DOHH2 (cell line): Measurements from ENCODE around the gene ZNF793.

Source experiments
- H3F3A ChIP-seq: fragments of 200-600 bp; sonication (generic), shearing (Covaris generic); 2 replicates; pipeline ENCODE4 v1.6.0; 2016; ENCODE audit warnings: antibody characterized with exemption, mild to moderate bottlenecking; ENCODE audit not compliant: control insufficient read depth, insufficient read depth
- H3K27ac ChIP-seq: fragments of 200-600 bp; sonication (generic); 2 replicates; pipeline ENCODE4 v1.5.1; 2014; ENCODE audit warnings: low read depth, mild to moderate bottlenecking, low read length, moderate library complexity
- H3K27me3 ChIP-seq: fragments of 200-600 bp; sonication (generic); 2 replicates; pipeline ENCODE4 v1.6.1; 2014; ENCODE audit warnings: mild to moderate bottlenecking, low read length, mixed read lengths; ENCODE audit not compliant: control insufficient read depth
- H3K36me3 ChIP-seq: fragments of 200-600 bp; sonication (generic); 2 replicates; pipeline ENCODE4 v1.6.1; 2014; ENCODE audit warnings: mild to moderate bottlenecking, low read length, moderate library complexity, mixed read lengths; ENCODE audit not compliant: control insufficient read depth
- H3K4me1 ChIP-seq: fragments of 200-600 bp; sonication (generic); 2 replicates; pipeline ENCODE4 v1.6.1; 2014; ENCODE audit warnings: mild to moderate bottlenecking, low read length, mixed read lengths; ENCODE audit not compliant: control insufficient read depth
- H3K4me2 ChIP-seq: fragments of 200-600 bp; sonication (generic); 2 replicates; pipeline ENCODE4 v1.6.0; 2014; ENCODE audit warnings: mild to moderate bottlenecking, low read length, moderate library complexity
- H3K4me3 ChIP-seq: fragments of 200-600 bp; sonication (generic); 2 replicates; pipeline ENCODE4 v1.5.1; 2014; ENCODE audit warnings: mild to moderate bottlenecking, low read length, mixed read lengths
- H3K79me2 ChIP-seq: fragments of 200-600 bp; sonication (generic); 2 replicates; pipeline ENCODE4 v1.6.1; 2014; ENCODE audit warnings: mild to moderate bottlenecking, low read length, mixed read lengths; ENCODE audit not compliant: control insufficient read depth
- H3K9me2 ChIP-seq: fragments of 200-600 bp; sonication (generic); replicated peaks from 2 replicates; pipeline ENCODE4 v1.6.1; 2014; ENCODE audit warnings: mild to moderate bottlenecking, low read length, mixed read lengths; ENCODE audit not compliant: control insufficient read depth
- H3K9me3 ChIP-seq: fragments of 200-600 bp; sonication (generic); 2 replicates; pipeline ENCODE4 v1.6.1; 2014; ENCODE audit warnings: antibody characterized with exemption, low read length, mixed read lengths; ENCODE audit not compliant: control insufficient read depth, insufficient read depth
- H4K20me1 ChIP-seq: fragments of 200-600 bp; sonication (generic); 2 replicates; pipeline ENCODE4 v1.6.0; 2014; ENCODE audit warnings: low read depth, mild to moderate bottlenecking, antibody characterized with exemption, low read length, moderate library complexity; ENCODE audit not compliant: control insufficient read depth, insufficient read depth
- EZH2phosphoT487 ChIP-seq: fragments of 200-600 bp; sonication (generic); IDR thresholded peaks from 2 replicates; pipeline ENCODE4 v1.6.1; 2017; ENCODE audit warnings: borderline replicate concordance, mild to moderate bottlenecking, antibody characterized with exemption, low read length, moderate library complexity, mixed read lengths
- TF ChIP-seq, protein P1 (sequence below): fragments of 200-600 bp; sonication (generic); IDR thresholded peaks from one replicate; pipeline ENCODE4 v1.5.1; 2014; ENCODE audit warnings: antibody characterized with exemption, mild to moderate bottlenecking, low read depth, low read length; ENCODE audit not compliant: poor library complexity, severe bottlenecking

Gene ZNF793

DNA sequence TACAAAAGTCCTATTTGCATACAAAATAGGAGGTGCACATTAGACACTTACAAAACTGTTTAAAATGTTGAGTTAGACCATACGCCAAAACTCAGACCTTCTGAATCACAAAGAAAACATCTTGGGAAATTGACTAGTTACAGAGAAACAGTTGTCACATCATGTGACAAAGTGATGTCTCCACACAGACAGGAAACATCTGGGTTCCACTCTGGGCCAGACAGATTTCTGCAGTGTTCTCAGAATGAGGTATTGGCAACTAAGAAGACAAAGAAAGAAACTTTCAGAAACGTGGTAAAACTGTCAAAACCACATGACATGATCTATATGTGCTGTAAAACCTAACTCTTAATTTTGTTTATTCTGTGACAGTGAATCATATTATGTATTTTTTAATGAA lies 6.7 kb downstream of the ZNF793 start:
- H3K27me3 ChIP-seq: no peaks in the 10 kb centered on the region
- H3K9me3 ChIP-seq: no peaks in the 10 kb centered on the region; the same call in 1 of the 2 replicates
- no peaks in the 10 kb centered on the region for H4K20me1 ChIP-seq
- H3K4me3 ChIP-seq: no peak overlapping the region
- no peaks in the 10 kb centered on the region for H3K9me2 ChIP-seq
- H3K4me2 ChIP-seq: no peak overlapping the region
- no peak for TF ChIP-seq EZH2phosphoT487
- TF ChIP-seq, protein P1, sequence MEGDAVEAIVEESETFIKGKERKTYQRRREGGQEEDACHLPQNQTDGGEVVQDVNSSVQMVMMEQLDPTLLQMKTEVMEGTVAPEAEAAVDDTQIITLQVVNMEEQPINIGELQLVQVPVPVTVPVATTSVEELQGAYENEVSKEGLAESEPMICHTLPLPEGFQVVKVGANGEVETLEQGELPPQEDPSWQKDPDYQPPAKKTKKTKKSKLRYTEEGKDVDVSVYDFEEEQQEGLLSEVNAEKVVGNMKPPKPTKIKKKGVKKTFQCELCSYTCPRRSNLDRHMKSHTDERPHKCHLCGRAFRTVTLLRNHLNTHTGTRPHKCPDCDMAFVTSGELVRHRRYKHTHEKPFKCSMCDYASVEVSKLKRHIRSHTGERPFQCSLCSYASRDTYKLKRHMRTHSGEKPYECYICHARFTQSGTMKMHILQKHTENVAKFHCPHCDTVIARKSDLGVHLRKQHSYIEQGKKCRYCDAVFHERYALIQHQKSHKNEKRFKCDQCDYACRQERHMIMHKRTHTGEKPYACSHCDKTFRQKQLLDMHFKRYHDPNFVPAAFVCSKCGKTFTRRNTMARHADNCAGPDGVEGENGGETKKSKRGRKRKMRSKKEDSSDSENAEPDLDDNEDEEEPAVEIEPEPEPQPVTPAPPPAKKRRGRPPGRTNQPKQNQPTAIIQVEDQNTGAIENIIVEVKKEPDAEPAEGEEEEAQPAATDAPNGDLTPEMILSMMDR: no peak
- H3K36me3 ChIP-seq: no peaks in the 10 kb centered on the region
- no peak overlapping the region for H3K27ac ChIP-seq
- H3F3A ChIP-seq: no peaks in the 10 kb centered on the region
- no peaks in the 10 kb centered on the region for H3K4me1 ChIP-seq
- H3K79me2 ChIP-seq: no peaks in the 10 kb centered on the region

DNA sequence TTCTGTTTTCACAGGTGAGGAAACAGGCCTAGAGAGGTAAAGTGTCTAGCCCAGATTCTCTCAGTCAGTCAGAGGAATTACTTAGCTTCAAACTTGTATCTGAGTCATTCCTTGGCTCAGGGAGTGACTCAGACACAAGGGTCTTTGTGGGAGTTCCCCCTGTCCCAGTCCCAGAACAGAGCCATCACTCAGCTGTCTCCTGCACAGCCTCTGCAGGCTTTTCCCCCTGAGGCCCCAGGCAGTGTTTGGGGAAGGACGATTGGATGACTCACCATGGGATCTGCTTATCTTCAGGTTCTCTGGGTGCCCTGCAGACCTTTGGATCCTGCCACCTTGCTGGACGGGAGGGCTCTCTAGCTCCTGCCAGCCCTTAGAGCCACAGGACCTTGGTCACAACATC lies 13.2 kb downstream of the ZNF793 start:
- H4K20me1 ChIP-seq: no peaks in the 10 kb centered on the region
- no peaks in the 10 kb centered on the region for H3K9me2 ChIP-seq
- H3K9me3 ChIP-seq: peaks cover 3% of the 10 kb centered on the region; the same call in 1 of the 2 replicates
- TF ChIP-seq, protein P1: no peak
- TF ChIP-seq EZH2phosphoT487: no peak
- no peaks in the 10 kb centered on the region for H3K4me1 ChIP-seq
- H3K27ac ChIP-seq: no peak overlapping the region
- no peak overlapping the region for H3K4me3 ChIP-seq
- no peak overlapping the region for H3K4me2 ChIP-seq
- H3F3A ChIP-seq: no peaks in the 10 kb centered on the region
- no peaks in the 10 kb centered on the region for H3K36me3 ChIP-seq
- no peaks in the 10 kb centered on the region for H3K79me2 ChIP-seq
- H3K27me3 ChIP-seq: no peaks in the 10 kb centered on the region

DNA sequence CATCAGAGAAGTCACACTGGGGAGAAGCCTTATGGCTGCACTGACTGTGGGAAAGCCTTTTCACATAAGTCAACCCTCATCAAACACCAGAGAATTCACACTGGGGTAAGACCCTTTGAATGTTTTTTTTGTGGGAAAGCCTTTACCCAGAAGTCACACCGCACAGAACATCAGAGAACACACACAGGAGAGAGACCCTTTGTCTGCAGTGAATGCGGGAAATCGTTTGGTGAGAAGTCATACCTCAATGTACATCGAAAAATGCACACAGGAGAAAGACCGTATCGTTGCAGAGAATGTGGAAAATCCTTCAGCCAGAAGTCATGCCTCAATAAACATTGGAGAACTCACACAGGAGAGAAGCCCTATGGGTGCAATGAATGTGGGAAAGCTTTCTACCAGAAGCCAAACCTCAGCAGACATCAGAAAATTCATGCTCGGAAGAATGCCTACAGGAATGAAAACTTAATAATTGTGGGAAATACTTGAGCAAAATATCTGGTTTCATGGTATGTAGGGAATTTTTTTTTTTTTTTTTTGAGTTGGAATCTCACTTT lies 30.7 kb downstream of the ZNF793 start:
- Histone ChIP-seq H3K9me3 (peaks cover 21% of the 10 kb centered on the region), H3K36me3 (no peaks in the 10 kb centered on the region), H4K20me1 (no peaks in the 10 kb centered on the region), H3K4me2 (no peak overlapping the region), H3K27ac (no peak overlapping the region), H3F3A (no peaks in the 10 kb centered on the region), H3K27me3 (no peaks in the 10 kb centered on the region), H3K4me1 (no peaks in the 10 kb centered on the region), H3K4me3 (no peak overlapping the region), H3K79me2 (no peaks in the 10 kb centered on the region), H3K9me2 (no peaks in the 10 kb centered on the region)
- no peak for TF ChIP-seq EZH2phosphoT487
- TF ChIP-seq, protein P1: no peak
